H1 (cell line): ENCODE data around the gene WDR89. TPM values are rescaled to one million over a fixed set of nuclear protein-coding genes. Genes with fewer than 3 reads are reported as not detected.

Experiments used
- BACH1 ChIP-seq: IDR thresholded peaks from 2 replicates; pipeline ENCODE4 v1.6.1; 2012; ENCODE audit warnings: low read length, improper control_type of control experiment
- CBX5 ChIP-seq: fragments of 300-800, 300-1000 bp; sonication (generic); IDR thresholded peaks from 2 replicates; pipeline ENCODE4 v1.7.1; 2016; ENCODE audit warnings: antibody characterized with exemption, low read length, low read depth
- CEBPB ChIP-seq: IDR thresholded peaks from 2 replicates; pipeline ENCODE4 v1.6.1; 2012; ENCODE audit warnings: low read depth, low read length
- GABPA ChIP-seq: IDR thresholded peaks from 2 replicates; pipeline ENCODE4 v1.6.1; 2011; ENCODE audit warnings: mild to moderate bottlenecking, low read length, moderate library complexity, borderline replicate concordance; ENCODE audit not compliant: insufficient read depth
- GTF2F1 ChIP-seq: IDR thresholded peaks from 2 replicates; pipeline ENCODE4 v1.6.1; 2012; ENCODE audit warnings: low read depth, low read length, improper control_type of control experiment, borderline replicate concordance
- SAP30 ChIP-seq: fragments of 300-600 bp; sonication (generic); IDR thresholded peaks from 2 replicates; pipeline ENCODE4 v1.7.1; 2012; ENCODE audit warnings: low read length, moderate library complexity, mild to moderate bottlenecking, inconsistent platforms; ENCODE audit not compliant: insufficient read depth, insufficient replicate concordance
- SIN3A ChIP-seq, 2 experiments: IDR thresholded peaks in 1 of 2; conservative IDR thresholded peaks in 1 of 2; 2 replicates each; pipeline ENCODE4 v1.6.1; 2011 to 2012; ENCODE audit warnings: low read length in 2 of 2, improper control_type of control experiment in 1 of 2, low read depth in 1 of 2, mild to moderate bottlenecking in 1 of 2
- ZNF274 ChIP-seq: IDR thresholded peaks from 2 replicates; pipeline ENCODE4 v1.7.0; 2012; ENCODE audit warnings: low read length, borderline replicate concordance; ENCODE audit errors: extremely low read depth
- polyA plus RNA-seq, 7 experiments: library from polyadenylated mRNA; depleted of rRNA in 3 of 7; stranded (reverse) in 5 of 7; unstranded in 2 of 7; fragments of >200 nt in 5 of 7; fragments of 200-250 nt in 2 of 7; gene quantifications; 1 replicate in 5 of 7; 2 replicates in 1 of 7; 4 replicates in 1 of 7; pipeline versions ENCODE4 v1.2.1 to v1.2.3, GENCODE V29; 2011 to 2013; ENCODE audit warnings: missing spikeins in 2 of 7, mixed read lengths in 2 of 7
- total RNA-seq: library from RNA; stranded (reverse); fragmentation: NEBNext Ultra II Directional; extraction: Animal tissue kit (Norgen Biotek cat#: 25700); gene quantifications from 2 replicates; pipeline ENCODE4 v1.2.1, GENCODE V29; 2021
- TF ChIP-seq, protein P1 (sequence below): fragments of 300-600 bp; sonication (generic); IDR thresholded peaks from 2 replicates; pipeline ENCODE4 v1.7.1; 2012; ENCODE audit warnings: low read length, moderate library complexity, mild to moderate bottlenecking, inconsistent platforms; ENCODE audit not compliant: insufficient replicate concordance

WDR89 gene
- total and polyA plus RNA-seq, 2 of the 8 experiments (the other 6 are each of a cell fraction or from before 2014, with no cell fraction given), result 8.3 to 32.9 TPM

- TF ChIP-seq, protein P1, sequence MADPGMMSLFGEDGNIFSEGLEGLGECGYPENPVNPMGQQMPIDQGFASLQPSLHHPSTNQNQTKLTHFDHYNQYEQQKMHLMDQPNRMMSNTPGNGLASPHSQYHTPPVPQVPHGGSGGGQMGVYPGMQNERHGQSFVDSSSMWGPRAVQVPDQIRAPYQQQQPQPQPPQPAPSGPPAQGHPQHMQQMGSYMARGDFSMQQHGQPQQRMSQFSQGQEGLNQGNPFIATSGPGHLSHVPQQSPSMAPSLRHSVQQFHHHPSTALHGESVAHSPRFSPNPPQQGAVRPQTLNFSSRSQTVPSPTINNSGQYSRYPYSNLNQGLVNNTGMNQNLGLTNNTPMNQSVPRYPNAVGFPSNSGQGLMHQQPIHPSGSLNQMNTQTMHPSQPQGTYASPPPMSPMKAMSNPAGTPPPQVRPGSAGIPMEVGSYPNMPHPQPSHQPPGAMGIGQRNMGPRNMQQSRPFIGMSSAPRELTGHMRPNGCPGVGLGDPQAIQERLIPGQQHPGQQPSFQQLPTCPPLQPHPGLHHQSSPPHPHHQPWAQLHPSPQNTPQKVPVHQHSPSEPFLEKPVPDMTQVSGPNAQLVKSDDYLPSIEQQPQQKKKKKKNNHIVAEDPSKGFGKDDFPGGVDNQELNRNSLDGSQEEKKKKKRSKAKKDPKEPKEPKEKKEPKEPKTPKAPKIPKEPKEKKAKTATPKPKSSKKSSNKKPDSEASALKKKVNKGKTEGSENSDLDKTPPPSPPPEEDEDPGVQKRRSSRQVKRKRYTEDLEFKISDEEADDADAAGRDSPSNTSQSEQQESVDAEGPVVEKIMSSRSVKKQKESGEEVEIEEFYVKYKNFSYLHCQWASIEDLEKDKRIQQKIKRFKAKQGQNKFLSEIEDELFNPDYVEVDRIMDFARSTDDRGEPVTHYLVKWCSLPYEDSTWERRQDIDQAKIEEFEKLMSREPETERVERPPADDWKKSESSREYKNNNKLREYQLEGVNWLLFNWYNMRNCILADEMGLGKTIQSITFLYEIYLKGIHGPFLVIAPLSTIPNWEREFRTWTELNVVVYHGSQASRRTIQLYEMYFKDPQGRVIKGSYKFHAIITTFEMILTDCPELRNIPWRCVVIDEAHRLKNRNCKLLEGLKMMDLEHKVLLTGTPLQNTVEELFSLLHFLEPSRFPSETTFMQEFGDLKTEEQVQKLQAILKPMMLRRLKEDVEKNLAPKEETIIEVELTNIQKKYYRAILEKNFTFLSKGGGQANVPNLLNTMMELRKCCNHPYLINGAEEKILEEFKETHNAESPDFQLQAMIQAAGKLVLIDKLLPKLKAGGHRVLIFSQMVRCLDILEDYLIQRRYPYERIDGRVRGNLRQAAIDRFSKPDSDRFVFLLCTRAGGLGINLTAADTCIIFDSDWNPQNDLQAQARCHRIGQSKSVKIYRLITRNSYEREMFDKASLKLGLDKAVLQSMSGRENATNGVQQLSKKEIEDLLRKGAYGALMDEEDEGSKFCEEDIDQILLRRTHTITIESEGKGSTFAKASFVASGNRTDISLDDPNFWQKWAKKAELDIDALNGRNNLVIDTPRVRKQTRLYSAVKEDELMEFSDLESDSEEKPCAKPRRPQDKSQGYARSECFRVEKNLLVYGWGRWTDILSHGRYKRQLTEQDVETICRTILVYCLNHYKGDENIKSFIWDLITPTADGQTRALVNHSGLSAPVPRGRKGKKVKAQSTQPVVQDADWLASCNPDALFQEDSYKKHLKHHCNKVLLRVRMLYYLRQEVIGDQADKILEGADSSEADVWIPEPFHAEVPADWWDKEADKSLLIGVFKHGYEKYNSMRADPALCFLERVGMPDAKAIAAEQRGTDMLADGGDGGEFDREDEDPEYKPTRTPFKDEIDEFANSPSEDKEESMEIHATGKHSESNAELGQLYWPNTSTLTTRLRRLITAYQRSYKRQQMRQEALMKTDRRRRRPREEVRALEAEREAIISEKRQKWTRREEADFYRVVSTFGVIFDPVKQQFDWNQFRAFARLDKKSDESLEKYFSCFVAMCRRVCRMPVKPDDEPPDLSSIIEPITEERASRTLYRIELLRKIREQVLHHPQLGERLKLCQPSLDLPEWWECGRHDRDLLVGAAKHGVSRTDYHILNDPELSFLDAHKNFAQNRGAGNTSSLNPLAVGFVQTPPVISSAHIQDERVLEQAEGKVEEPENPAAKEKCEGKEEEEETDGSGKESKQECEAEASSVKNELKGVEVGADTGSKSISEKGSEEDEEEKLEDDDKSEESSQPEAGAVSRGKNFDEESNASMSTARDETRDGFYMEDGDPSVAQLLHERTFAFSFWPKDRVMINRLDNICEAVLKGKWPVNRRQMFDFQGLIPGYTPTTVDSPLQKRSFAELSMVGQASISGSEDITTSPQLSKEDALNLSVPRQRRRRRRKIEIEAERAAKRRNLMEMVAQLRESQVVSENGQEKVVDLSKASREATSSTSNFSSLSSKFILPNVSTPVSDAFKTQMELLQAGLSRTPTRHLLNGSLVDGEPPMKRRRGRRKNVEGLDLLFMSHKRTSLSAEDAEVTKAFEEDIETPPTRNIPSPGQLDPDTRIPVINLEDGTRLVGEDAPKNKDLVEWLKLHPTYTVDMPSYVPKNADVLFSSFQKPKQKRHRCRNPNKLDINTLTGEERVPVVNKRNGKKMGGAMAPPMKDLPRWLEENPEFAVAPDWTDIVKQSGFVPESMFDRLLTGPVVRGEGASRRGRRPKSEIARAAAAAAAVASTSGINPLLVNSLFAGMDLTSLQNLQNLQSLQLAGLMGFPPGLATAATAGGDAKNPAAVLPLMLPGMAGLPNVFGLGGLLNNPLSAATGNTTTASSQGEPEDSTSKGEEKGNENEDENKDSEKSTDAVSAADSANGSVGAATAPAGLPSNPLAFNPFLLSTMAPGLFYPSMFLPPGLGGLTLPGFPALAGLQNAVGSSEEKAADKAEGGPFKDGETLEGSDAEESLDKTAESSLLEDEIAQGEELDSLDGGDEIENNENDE, result no peak
- TF ChIP-seq ZNF274 (no peak), CEBPB (no peak), BACH1 (no peak), SAP30 (no peak), GTF2F1 (no peak), GABPA (no peak), CBX5 (no peak), SIN3A (conservative IDR thresholded peaks at IDR 0.05 in 1 of 2, IDR thresholded peaks at IDR 0.05 in 1 of 2; ENCODE audit: low read depth in 1 of 2, low read length in 2 of 2) (no peak)
These were observed 6.2 kb upstream of the WDR89 start (continued) for GRCh38 chr14:63647696-63648410.
